Astrocyte of the cerebellum (primary cell): ENCODE data around the gene C1GALT1C1L.
"Not testable (repeated sequence)": the region's sequence is repeated elsewhere in the genome, so short reads cannot be mapped to it uniquely, and the experiment has no call there.

ENCODE experiments used
- DNase-seq: peaks from one replicate; pipeline ENCODE4 v3.0.0-alpha.2; 2011; ENCODE audit warnings: low read depth
- H3K4me3 ChIP-seq: 2 replicates; pipeline ENCODE4 v1.5.1; 2011; ENCODE audit warnings: mild to moderate bottlenecking, low read depth, low read length, moderate library complexity
- in situ Hi-C: cut with HindIII; loops from 2 replicates; pipeline ENCODE4 v1.10.0; 2017; ENCODE audit warnings: low sequenced_read_pairs
- TF ChIP-seq, protein P1 (sequence below): IDR thresholded peaks from 2 replicates; pipeline ENCODE4 v1.5.1; 2012; ENCODE audit warnings: low read length, low read depth, moderate library complexity, mild to moderate bottlenecking; ENCODE audit errors: missing control alignments

The C1GALT1C1L gene

DNA sequence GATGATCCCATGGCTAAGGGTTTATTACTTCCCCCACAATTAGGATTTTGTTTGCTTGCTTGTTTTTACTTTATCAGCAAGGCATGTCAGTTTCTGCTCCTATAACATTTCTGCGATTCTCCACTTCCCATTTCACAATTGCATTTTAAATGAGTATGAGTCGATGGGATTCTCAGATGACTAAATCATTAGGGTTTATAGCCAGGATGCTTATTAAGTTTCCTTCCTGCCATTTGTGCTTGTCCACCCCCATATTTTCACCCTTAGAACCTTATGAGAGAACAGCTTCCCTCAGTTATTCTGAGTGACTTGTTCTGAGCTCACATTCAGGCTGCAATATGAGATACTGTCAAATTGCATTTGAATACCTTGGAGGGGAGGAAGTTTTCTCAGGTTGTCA, 37.9 kb upstream of the C1GALT1C1L start:
- H3K4me3 ChIP-seq = no peak overlapping the region
- no peak for DNase-seq
- in situ Hi-C loops = no loop called here
- TF ChIP-seq, protein P1, sequence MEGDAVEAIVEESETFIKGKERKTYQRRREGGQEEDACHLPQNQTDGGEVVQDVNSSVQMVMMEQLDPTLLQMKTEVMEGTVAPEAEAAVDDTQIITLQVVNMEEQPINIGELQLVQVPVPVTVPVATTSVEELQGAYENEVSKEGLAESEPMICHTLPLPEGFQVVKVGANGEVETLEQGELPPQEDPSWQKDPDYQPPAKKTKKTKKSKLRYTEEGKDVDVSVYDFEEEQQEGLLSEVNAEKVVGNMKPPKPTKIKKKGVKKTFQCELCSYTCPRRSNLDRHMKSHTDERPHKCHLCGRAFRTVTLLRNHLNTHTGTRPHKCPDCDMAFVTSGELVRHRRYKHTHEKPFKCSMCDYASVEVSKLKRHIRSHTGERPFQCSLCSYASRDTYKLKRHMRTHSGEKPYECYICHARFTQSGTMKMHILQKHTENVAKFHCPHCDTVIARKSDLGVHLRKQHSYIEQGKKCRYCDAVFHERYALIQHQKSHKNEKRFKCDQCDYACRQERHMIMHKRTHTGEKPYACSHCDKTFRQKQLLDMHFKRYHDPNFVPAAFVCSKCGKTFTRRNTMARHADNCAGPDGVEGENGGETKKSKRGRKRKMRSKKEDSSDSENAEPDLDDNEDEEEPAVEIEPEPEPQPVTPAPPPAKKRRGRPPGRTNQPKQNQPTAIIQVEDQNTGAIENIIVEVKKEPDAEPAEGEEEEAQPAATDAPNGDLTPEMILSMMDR = no peak

DNA sequence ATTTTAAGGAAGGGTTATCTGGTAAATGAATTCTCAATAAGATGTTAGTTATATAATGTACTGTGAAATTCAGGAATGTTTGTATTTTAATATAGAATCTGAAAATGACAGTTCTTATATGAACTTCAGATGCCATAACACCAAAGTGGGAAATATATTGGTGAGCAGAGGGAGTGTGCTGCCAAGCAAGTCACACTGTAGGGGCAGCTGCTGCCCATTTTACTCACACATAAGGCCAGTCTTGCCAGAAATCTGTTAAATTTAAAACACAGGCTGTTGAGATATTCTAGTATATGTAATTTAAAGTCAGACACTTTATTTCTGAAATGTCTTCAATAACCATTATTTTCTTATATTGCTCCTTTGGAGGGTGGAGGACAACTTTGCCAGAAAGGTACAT, 34.6 kb upstream of the C1GALT1C1L start:
- TF ChIP-seq, protein P1 = no peak
- DNase-seq = no peak
- in situ Hi-C loops = no loop called here

DNA sequence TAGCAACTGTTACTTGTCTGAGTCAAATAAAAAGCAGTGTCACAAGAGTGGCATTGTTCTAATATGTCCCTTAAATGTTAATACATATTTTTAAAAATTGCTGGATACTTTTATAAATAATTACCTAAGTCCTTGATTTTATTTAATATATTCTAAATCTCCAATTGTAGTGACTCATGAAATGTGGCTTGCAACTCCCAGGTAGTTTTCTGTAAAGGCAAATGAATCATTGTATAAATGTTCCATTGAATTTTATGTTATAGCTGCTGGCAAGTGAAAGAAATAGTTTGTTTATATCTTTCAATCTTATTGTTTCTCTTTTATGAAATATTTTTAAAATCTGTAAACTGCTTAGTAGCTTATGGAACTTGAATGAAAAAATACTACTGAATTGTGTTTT, 32.7 kb upstream of the C1GALT1C1L start:
- no peak overlapping the region for H3K4me3 ChIP-seq
- no peak for DNase-seq
- in situ Hi-C loops = no loop called here
- TF ChIP-seq, protein P1 = no peak

More for the DNA sequence above, 34.6 kb upstream of the C1GALT1C1L start:
- H3K4me3 ChIP-seq = no peak overlapping the region

DNA sequence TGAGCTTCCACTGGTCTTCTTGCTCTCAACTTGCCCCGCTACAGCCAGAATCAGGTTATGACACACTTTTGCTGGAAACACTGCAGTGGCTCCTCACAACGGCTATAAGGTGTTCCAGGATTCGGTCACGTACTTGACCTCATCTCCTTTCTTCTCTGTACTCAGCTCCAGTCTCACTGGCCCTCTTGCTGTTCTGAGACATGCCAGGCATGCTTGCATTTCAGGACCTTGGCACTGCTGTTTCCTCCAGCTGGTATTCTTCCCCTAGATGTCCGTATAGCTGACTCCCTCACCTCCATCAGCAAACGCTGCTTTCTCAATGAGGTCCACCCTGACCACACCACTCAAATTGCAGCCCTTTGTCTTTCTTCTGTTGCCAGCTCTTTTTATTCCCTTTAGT, 31.9 kb upstream of the C1GALT1C1L start:
- no peak overlapping the region for H3K4me3 ChIP-seq
- in situ Hi-C loops = no loop called here
- TF ChIP-seq, protein P1 = no peak
- no peak for DNase-seq

DNA sequence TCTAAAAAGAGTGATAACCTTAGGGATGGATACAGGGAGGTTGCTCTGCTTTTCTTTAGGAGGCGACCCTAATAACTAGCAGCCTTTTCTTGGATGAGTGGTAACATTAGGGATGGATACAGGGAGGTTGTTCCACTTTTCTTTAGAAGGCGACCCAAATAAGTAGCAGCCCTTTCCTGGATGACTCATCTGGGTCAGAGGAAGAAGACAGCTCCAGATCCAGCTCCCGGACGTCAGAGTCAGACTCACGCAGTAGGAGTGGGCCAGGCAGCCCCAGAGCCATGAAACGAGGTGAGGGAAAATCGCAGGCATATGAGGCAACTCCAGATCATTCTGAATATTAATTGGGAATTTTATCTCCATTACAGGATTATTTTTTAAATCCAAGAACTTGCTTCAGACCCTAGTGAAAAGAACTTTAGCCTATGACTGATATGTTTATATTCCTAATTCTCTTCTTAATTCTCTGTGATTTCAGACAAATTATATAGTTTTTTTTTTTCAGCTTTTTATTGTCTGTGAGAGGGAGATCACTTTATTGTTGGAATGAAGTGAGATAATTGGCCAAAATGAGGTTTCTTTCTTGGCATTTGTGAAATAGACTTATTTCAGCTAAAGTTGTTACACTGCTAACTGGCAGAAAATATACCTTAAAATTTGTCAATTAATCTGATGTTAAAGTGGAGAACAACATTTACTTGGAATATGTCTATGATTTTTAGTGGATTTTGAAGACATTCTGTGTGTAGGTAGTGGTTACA, 31.2 kb upstream of the C1GALT1C1L start:
- in situ Hi-C loops = no loop called here
- TF ChIP-seq, protein P1 = no peak
- DNase-seq = peak; percentile 18
- no peak overlapping the region for H3K4me3 ChIP-seq

DNA sequence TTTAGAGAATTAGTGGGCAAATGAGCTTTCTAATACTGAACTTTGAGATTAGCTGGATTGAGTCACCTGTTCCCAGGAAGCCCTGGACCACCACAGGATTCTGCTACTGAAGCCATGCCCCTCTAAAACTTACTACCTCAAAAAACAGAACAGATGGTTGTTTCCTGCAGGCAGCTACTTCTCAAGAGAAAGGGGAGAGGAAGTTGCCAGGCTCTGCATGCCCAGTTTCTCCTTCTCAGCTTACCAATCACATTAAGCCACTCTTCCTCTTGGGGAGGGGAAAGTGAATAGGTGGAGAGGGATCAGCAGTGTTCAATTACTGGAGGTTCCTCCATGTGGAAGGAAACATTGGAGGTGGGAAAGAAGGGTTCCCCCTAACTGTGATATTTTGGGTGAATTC, 24.9 kb upstream of the C1GALT1C1L start:
- H3K4me3 ChIP-seq = no peak overlapping the region
- in situ Hi-C loops = no loop called here
- no peak for DNase-seq
- TF ChIP-seq, protein P1 = no peak

DNA sequence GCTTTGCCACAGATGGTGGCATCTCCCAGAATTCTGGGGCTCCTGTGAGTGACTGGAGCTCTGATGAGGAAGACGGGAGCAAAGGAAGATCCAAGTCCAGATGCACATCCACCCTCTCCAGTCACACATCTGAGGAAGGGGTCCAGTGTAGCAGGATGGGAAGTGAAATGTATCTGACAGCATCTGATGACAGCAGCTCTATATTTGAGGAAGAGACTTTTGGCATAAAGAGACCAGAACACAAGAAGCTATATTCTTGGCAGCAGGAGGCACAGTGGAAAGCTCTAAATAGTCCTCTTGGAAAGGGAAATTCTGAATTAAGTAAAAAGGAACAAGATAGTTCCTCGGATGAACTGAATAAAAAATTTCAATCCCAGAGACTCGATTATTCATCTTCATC, 23.5 kb upstream of the C1GALT1C1L start:
- TF ChIP-seq, protein P1 = no peak
- no peak for DNase-seq
- in situ Hi-C loops = no loop called here
- H3K4me3 ChIP-seq = no peak overlapping the region

DNA sequence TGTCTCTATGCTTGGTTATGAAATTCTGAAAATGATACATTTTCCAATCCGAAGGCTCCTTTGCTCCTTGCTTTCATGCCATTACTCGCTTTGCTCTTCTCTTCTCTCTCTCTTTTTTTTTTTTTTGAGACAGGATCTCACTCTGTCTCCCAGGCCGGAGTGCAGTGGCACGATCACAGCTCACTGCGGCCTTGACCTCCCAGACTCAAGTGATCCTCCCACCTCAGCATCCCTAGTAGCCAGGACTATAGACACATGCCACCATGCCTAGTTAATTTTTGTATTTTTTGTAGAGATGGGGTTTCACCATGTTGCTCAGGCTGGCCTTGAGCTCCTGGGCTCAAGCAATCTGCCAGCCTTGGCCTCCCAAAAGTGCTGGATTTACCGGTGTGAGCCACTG, 21.9 kb upstream of the C1GALT1C1L start:
- DNase-seq, in situ Hi-C loops, H3K4me3 ChIP-seq: not testable (repeated sequence)
